ENCODE results near the gene TMED4.

TMED4 gene

DNA sequence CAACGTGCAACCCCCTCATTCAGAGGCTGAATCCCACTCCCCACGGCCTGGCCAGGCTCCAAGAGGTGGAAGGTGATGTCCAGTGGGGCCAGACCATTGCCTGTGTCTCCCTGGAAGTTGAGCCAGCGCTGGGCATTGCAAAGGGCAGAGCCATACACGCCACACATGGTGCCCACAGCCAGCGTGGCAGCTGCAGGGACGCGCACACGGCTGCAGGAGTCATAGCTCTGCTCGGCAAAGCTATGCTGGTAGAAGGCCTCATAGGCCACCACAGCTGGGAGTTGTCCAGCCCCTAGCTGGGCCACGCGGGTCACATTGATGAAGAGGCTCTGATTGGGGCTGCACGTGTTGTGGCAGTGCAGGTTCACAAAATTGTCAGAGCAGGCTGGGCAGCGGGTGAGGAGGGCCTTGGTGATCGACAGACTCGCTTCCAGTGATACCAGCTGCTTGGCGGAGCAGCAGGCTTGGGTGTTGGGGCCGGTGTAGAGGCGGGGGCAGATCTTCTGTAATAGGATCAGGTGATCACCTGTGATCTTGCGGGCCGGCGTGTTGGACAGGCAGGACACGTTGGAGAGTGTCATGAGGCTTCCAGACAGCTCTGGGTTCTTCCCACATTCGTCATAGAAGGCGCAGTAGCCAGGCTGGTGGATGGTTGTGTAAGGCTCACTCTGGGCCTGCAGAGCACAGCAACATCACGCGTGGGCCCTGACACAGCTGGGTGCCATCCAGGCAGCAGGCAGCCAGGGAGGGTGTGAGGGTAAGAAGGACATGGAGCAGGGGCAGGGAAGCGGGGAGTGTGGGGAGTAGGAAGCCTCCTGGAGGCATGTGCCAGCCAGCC lies 42.1 kb downstream of the TMED4 start:
- DNase-seq (ENCODE audit: low read depth) = no peak

DNA sequence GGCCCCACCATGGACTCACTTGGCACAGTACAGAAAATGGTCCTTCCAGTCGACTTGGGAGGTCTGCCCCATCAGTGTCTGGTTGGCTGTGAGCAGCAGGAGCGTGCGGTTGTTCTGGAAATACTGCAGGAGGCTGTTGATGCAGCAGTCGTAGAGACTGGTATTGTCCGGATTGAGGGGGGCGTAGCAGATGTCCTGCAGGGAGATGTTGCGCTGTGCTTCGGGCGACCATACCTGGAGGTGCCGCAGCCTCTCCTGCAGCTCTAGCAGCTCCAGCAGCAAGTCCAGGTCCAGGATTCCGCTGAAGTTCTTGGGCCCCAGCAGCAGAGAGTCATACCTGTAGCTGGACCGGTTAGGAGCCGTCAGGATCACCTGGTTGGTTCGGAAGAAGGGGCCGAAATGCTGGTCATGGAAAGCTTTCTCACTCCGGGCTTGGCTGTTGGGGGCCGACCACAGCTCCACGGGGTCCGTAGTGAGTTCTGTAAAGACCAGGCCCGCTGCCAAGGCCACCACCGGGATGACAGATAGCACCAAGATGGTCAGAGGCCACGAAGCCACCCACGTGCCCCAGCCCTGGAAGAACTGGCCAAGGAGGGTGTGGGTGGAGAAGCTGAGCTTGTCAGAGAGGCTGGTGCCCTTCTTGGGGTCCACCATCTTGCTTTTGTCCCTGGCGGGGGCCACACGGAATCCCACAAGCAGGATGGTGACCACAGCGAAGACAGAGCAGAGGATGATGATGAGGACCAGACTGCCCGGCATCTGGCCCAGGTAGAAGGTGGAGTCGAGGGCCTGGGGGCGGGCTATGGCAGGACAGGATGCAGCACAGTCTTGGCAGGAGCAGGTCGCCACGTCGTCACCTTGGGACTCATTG lies 43.0 kb downstream of the TMED4 start:
- no peak for DNase-seq (ENCODE audit: low read depth)

DNA sequence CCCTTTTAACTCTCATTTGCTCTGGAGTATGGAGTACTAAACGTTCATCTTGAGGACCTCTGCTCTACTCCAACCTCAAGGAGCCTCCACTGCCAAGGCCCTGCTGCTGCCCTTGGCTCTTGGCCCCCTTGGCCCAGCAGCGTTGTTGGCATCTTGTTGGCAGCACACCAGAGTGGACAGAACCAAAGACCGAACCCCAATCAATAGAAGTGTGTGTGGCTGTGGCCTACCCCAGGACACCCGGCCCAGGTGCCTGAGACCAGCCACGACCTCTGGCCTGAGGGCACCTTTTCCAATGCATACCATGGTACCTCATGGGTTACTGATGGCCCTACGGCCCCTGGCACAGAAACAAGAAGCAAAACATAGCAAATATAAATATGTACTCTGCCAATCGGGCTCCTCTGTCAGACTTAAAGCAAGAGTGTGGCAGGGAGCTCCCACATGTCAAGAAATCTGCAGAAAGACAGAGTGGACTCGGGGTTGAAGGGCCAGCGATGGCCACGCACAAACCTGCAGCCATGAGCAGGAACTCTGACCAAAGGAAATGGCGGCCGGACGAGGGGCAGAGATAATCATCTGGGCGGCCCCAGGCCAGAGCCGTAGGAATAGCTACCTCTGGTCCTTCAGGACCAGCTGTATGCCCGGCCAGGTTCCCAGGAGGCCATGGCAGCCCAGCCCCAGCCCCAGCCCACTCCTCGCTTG lies 43.8 kb downstream of the TMED4 start:
- no peak for DNase-seq (ENCODE audit: low read depth)

DNA sequence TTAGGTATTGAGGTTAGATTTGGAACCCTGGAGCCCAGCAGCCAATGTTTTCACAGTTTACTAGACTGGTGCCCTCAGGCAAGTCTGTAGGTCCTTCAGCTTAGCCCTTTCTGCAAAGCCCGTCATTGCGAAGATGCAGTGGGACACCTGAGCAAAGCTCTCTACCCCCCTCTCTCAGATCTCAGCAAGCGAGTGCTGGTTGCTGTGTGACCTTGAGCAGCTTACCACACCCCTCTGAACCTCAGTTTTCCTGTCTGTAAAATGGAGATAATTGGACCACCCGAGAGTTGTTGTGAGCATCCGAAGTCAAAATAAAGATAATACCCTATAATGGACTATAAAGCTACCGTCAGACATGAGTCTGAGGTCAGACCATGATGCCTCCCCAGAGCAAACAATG lies 44.6 kb downstream of the TMED4 start:
- DNase-seq (ENCODE audit: low read depth) = no peak

DNA sequence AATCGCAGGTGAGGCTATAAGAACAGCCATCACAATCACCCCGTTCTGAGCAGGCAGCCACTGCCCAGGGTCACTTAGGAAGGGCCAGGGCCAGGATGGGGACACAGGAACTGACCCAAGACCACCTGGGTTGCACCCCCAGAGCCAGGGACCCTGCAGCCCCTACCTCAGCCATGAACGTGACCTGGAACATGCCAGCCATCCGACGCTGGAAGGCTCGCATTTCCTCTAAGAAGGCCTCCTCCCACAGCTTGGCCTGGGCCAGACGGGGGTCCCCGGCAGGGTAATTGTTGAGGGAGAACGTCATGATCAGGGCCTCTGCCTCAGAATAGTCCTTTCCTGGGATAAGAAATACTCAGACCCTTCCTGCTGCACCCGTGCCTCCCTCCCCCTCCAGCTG lies 45.9 kb downstream of the TMED4 start:
- no peak for DNase-seq (ENCODE audit: low read depth)

DNA sequence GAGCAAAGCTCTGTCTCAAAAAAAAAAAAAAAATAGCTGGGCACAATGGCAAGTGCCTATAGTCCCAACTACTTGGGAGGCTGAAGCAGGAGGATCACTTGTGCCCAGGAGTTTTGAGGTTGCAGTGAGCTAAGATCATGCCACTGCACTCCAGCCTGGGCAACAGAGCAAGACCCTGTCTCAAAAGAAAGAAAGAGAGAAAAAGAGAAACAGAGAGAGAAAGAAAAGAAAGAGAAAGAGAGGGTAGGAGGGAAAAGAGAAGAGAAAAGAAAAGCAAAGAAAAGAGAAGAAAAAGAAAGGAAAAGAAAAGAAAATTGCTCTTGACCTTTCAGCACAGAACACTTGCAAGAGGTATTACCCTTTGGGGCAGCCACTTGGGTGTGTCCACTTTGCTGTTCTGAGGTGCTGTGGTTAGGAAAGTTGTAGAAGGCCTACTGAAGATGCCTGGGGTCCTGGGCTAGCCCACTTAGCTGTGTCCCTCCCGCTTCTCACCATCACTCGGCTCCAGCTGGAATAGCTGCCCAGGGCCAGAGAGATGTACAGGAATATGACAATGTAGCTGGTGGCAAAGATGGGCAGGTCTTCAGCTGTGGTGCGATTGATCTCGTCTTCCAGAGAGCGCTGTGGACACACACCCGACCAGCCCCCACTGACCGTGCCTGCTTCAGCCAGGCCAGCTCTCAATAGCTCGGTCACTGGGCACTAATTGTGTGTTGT lies 46.5 kb downstream of the TMED4 start:
- DNase-seq (ENCODE audit: low read depth) = no peak

DNA sequence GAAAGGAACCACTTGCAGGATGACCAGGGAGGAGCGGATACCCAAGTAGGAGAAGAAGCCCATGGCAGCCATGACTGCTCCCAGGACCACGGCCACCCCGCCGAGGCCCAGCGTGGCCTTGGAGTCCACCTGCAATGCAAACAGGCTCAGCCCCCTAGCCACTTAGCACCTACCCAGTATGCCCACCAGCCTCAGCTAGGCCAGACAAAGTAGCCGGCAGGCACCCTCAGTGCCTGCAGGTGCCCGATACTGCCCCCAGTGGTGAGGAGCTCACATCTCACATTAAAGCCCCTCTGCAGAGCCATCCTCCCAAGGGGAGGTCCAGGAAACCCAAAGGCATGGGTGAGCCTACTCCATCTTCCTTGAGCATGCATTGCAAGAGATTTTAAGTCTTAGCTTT lies 47.5 kb downstream of the TMED4 start:
- DNase-seq (ENCODE audit: low read depth) = peak; percentile 18

DNA sequence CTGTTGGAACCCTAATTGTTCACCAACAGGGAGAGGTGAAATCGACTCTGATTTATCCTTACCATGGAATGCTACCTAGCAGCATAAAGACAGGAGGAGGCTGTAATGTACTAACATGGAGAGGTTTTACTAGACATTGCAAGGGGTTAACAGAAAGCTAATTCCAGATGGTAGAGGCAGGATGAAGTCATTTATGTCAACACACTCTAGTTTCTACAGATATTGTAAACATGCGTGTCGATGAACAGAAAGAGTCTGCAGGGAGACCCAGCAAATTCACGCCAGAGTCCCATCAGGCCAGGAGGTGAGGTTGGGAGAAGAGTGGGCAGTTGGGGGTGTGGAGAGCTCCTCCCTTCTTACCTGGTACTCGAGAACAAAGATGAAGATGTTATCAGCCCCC lies 47.9 kb downstream of the TMED4 start:
- DNase-seq (ENCODE audit: low read depth) = no peak

DNA sequence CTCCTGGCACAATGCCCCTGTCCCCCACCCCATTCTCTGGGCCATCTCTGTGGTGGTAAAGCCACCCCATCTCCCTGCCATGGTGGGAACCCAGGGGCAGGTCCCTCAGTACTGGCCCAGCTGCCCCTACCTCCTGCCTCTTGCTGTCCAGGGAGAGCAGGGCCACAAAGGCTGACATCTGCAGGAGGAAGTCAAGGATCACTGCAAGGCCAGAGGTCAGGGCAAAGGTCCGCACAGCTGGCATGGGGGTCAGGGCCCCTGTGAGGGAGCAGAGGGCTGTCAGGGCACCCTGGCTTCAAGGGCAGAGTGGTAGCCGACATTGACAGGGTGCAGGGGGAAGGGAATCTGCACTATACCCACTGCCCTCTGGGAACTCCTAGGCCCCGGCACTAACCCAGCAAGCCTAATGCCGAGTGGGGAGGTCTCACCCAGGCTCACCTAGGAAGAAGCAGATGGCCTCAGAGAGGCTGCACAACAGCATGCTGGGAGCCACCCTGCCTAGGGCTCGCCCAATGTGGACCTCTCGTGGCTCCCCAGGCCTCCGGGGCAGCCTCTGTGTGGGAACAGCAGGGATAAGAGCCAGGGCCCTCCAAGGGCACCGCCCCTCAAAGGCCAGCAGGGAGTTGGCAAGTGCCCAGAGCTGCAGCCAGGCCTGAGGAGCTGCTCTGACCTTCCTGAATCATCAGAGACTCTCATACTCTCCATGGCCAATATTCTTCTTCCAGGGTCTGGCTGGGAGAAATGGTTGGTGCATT lies 48.6 kb downstream of the TMED4 start:
- no peak for DNase-seq (ENCODE audit: low read depth)

DNA sequence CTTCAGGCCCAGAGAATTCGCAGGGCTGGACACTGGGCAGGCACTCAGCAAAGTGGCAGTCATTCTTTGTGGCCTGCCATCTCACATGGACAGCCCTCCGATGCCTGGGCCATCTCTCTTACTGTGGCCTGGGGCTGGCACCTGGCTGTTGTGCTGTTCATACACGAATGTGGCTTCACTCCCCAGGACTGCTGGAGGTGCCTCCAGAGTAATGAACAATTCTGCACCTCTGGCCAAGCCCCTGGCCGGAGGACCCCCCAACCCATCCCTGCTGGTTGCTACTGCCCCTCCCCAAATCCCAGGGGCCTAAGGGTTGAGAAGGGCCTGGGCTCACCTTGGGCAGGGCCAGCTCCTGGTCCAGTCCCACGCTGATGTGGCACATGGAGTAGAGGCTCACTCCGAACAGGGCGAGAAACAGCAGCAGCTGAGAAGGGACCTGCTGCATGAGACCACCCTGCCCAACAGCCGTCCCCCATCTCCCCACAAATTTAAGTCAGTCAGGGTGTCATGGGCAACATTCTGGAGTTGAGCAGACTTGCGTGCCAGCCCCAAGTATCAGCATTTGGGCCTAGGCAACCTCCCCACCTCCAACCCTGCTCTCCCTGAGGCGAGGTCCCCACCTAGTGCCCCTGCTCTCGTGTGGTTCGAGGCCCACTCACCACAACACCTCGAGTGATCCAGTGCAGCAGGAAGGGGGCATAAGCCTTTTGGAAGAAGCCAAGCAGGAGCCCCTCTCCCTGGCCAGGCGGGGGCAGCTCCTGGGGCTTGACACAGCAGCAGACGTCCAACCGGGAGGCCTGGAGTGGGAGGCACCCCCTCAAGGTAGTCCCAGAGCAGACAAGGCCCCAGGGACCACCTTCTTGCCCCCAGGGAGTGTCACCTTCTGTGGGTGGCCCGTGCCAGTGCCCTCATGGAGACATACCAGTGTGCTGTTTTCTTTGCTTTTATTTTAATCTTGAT lies 50.3 kb downstream of the TMED4 start:
- DNase-seq (ENCODE audit: low read depth) = no peak

DNA sequence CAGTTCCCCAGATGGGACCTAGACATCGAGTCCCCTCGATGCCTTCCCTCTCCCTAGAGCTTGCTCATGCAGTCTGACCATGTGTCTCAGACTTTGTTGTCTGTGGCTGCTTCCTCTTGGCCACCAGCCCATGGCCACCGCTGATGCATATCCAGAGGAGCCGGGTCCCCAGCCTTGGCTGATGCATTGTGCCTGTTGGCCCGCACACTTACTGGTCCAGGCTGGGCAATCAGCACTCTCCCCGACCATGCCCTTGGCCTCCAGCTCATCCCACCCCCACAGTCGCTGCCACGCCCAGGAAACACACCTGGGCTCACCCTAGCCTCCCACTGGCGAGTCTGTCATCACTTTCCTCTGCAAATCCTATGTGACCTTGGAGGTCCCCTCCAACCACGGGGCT lies 51.0 kb downstream of the TMED4 start:
- DNase-seq (ENCODE audit: low read depth) = no peak
